Brain microvascular endothelial cell (primary cell): ENCODE results near the gene RPL35.

Source experiments
- DNase-seq: peaks from one replicate; pipeline ENCODE4 v3.0.0-alpha.2; 2020
- H3K27ac ChIP-seq: fragments of 250-450 bp; sonication (Bioruptor Pico); 2 replicates; pipeline ENCODE4 v1.5.1; 2020; ENCODE audit warnings: mild to moderate bottlenecking, moderate library complexity
- H3K27me3 ChIP-seq: fragments of 250-450 bp; sonication (Bioruptor Pico); replicated peaks from 2 replicates; pipeline ENCODE4 v1.5.1; 2020; ENCODE audit warnings: mild to moderate bottlenecking
- H3K36me3 ChIP-seq: fragments of 250-450 bp; sonication (Bioruptor Pico); replicated peaks from 2 replicates; pipeline ENCODE4 v1.5.1; 2020; ENCODE audit warnings: mild to moderate bottlenecking
- H3K4me3 ChIP-seq: 2 replicates; pipeline ENCODE4 v1.5.1; 2011; ENCODE audit warnings: low read depth, mild to moderate bottlenecking, control low read depth, low read length, moderate library complexity
- CTCF ChIP-seq: IDR thresholded peaks from 2 replicates; pipeline ENCODE4 v1.5.1; 2011; ENCODE audit warnings: low read depth, mild to moderate bottlenecking, moderate library complexity, low read length, control low read depth, inconsistent platforms; ENCODE audit errors: missing control alignments
- in situ Hi-C: cut with HindIII; loops from 2 replicates; pipeline ENCODE4 v1.10.0; 2017; ENCODE audit warnings: low sequenced_read_pairs, low pct_ligation_motif_present

The RPL35 gene

GRCh38 chr9:124809211-124809610, 52.5 kb downstream of the RPL35 start:
- in situ Hi-C loops: no loop called here
- DNase-seq: no peak
- H3K4me3 ChIP-seq: no peak overlapping the region
- H3K27me3 ChIP-seq: no peaks in the 10 kb centered on the region
- no peak overlapping the region for H3K27ac ChIP-seq
- no peak for TF ChIP-seq CTCF
- no peaks in the 10 kb centered on the region for H3K36me3 ChIP-seq

GRCh38 chr9:124808246-124808956, 53.4 kb downstream of the RPL35 start:
- DNase-seq: no peak
- Histone ChIP-seq H3K4me3 (no peak overlapping the region), H3K27me3 (no peaks in the 10 kb centered on the region), H3K27ac (no peak overlapping the region), H3K36me3 (no peaks in the 10 kb centered on the region)
- in situ Hi-C loops: no loop called here
- no peak for TF ChIP-seq CTCF
